ENCODE data around the gene GRAP2.
"Not testable (repeated sequence)": the region's sequence is repeated elsewhere in the genome, so short reads cannot be mapped to it uniquely, and the experiment has no call there.

Gene GRAP2

DNA sequence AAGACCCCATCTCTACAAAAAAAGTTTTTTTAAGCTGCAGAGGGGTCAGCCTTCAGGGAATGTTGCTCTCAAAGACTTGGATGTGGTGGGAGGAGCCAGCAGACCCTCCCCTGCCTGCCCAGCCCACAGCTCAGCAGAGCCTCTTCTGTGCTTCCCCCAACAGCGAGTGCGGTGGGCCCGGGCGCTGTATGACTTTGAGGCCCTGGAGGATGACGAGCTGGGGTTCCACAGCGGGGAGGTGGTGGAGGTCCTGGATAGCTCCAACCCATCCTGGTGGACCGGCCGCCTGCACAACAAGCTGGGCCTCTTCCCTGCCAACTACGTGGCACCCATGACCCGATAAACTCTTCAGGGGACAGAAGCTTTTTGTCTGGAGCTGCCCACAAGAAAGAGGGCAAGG, 69.9 kb downstream of the GRAP2 start:
- DNase-seq: no peak

DNA sequence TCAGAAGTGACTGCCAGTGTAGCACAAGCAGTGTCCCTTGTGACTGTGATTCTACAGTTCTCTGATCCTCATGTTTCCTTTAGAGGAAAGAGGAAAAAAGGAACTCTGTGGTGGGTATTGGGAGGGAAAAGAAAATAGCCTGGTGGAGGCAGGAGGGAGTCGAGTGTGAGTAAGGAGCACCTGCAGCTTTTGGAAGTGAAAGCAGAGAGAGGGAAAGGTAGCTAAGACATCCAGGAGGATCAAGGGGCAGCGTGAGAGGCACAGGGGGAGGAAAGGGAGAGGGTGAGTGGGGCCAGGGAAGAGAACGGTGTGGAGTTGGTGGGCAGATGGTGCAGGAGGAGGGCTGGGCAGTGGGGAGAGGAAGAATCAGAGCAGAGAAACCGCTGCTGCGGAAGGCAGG, 71.8 kb downstream of the GRAP2 start:
- no peak for DNase-seq

DNA sequence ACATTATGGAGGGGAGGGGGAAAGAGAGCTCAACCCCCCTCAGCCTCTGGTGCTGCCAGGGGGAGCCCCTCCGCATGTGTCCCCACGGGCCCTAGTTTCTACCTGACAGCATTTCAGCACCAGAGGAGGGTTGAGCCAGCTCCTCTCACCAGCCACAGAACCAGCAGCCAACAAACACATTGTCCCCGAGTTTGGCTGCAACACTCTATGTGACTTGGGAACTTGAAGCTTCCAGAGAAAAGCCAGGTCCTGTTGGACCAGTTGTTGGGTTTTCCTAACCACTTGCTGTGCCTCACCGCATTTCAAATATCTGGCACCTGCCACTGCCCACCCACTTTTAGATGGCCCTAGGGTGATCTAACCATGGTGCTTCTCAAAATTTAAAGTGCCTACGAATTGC, 72.8 kb downstream of the GRAP2 start:
- DNase-seq: no peak

DNA sequence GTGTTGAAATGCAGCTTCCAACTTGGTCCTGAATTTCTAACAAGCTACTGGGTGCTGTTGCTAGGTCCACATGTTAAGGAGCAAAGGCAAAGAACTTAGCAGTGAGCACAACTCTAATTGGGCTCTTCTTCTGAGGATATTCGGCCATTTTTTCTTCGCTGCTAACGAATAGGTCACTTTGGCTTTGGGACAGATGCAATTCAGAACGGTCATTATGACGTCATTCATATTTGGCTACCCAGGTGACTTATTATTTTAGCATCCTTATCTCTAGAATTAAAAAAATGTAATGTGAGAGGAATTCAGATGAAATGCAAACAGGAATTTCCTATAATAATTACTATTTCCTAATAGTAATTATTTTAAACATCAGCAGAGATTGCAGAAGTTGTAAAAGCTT, 73.2 kb downstream of the GRAP2 start:
- no peak for DNase-seq

DNA sequence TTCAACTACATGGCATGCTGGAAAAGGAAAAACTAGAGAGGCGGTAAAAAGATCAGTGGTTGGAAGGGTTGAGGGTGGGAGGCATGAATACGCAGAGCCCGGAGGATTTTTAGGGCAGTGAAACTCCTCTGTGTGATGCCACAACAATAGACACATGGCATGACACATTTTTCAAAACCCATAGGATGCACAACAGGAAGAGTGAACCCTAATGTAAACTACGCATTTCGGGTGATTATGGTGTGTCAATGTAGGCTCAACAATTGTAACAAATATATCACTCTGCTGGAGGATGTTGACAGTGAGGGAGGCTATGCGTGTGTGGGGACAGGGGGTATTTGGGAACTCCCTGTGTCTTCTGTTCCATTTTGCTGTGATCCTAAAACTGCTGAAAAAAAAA, 78.2 kb downstream of the GRAP2 start:
- no peak for DNase-seq

DNA sequence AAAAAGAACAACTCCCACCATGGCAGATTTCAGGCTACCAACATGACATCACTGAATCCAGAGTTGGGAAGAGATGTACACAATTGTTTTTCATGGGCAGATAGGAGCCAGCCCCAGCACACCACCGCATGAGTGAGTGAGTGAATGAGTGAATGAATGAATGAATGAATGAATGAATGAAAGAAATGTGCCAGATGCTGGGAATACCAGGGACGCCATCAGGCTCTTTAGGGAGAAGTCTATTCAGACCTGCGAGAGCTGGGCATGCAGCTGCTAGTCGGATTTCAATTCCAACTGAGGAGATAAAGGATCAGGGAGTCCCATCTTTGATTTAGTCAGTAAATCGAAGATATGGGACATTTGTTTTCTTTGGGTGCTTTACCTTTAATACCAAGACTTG, 78.6 kb downstream of the GRAP2 start:
- DNase-seq: no peak

DNA sequence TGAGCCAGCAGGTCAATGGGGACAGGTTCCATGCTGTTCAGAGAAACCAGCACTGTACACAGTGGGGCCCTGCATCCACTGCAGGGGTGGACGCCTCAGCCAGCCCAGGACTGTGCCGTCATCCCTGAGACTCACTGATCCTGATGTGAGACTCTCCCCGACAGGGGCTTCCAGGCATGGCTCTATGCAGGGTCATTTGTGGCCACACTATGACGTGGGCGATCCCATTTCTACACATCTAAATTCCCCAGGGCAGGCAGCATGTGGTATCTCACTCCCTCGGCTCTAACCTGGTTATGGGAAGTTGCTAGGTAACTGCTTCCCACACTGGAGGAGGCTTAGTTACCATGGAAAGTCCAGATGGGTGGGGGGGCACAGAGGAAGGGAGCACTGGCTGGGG, 79.7 kb downstream of the GRAP2 start:
- DNase-seq: no peak

DNA sequence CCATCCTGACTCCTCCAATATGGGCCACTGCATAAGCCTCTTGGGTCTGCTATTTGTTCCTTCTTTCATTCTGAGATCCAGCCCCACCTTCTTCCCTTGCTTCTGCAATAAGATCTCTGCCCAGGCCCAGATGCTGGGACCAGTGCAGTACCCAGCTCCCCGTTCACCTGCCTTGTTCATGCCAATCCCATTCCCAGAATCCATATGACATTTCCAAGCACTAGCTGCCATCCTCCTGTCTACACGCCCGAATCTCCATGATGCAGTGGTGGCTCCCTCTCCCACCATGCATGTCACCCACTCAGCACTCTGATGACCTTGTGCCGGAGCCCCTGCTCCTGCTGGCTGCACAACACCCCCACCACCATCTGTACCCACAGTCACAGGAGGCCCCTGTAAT, 82.5 kb downstream of the GRAP2 start:
- no peak for DNase-seq

DNA sequence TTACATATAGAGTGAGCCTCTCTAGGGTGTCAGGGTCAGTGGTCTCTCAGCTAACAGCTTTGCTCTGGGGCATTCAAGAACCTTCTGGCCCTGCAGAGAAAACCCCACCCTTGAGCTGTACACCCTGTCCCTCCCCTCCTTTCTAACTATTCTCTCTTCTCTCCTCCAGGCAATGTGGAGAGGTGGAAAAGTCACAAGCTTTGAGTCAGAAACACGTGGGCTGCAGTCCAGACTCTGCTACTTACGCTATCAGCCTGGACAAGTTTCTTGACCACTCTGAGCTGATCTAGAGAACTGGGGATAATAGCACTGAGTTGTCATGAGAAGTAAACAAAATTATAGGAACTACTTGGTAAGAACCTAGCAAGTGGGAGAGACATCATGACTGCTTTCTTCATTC, 83.1 kb downstream of the GRAP2 start:
- no peak for DNase-seq

DNA sequence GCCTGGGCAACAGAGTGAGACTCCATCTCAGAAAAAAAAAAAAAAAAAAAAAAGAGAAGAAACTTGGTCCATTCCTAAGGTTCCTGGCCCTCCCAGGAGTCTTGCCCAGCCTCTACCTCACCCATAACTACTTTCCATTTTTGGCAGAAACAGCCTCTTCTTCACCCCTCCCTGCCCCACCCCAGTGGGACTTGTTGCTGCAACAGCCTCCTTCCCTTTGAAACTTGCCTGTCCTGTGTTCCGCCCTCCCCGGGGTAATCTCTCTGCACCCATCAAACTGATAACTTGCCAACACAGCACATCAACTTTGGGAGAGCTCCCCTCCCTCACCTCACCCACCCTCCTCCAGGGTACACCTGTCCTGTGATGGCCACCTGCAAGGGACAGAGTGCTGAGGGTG, 83.9 kb downstream of the GRAP2 start:
- DNase-seq: no peak

DNA sequence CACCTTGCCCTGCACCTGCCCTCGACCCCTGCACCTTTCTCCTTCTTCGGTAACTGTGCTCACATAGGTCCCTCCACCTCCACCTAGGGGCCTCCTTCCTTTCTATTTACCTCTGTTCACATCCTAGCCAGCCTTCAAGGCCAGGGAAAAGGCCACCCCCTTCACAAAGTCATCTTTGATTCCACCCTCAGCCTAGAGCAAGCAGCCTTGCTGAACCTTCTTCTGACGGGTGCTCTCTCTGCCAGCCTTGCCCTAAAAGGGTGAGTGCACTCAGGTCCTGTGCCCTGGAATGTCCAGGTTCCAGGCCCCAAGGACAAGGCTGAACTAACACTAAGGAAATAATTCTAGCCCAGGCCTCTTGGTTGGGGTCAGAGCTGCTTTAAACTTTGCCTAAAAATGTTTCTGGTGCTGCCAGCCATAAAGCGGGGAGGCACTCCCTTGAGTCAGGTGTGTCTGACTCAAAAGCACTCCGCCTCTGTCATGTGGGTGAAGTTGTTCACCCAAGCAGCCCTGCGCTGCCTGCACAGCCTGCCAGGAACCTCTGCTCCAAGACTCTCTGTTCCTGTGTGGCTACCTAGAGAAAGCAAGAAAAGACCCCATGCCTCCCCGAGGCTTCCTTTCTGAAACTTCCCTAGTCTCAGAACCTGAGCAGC, 84.6 kb downstream of the GRAP2 start:
- no peak for DNase-seq

DNA sequence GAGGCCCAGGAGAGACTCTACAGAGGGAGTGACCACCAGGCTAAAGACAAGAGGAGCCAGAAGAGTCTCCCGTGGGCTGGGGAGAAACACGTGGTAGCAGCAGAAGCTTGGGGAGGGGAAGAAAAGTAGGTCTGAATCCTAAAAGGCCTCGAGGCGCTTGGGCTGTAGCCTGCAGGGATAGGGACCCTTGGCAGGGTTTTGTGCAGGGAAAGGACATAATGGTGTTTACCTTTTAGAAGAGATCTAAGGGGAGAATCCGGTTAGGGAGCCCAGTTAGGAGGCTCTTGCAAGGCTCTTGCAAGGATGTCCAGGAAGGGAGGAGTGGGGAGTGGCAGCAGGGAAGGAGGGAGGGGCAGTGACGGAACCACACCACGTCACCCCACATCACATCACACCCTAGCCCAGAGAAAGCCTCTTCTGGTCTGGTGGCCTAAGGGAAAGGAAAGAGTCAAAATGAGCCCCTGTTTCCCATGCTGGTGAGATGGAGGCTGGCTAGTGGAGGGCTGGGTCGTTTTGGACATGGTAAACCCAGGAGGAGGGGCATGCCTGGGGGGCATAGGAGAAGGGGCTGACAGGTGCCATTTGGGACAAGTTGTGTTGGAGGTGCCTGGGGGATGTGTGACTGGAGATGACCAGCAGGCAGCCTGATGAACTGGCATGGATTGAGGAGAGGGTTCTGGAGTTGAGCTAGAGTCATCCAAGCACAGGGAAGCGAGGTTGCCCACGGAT, 87.7 kb downstream of the GRAP2 start:
- DNase-seq: no peak

DNA sequence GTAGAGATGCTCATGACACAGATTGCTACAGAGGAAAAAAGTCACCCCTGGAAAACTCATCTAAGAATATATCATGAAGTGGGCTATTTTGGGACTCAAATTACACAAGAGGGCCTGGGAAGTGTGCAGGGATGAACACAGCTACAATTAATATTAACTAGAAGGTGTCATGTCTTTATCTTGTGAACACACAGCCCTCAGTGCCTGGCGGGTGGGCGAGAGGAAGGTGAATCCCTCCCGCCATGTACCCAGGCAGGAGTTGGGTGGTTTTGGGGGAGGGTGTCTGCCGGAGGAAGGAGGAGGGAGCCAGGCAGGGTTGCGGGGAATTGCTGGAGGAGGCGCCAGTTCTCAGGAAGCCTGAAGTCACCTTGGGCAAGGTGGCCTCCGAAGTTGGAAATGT, 88.7 kb downstream of the GRAP2 start:
- no peak for DNase-seq

DNA sequence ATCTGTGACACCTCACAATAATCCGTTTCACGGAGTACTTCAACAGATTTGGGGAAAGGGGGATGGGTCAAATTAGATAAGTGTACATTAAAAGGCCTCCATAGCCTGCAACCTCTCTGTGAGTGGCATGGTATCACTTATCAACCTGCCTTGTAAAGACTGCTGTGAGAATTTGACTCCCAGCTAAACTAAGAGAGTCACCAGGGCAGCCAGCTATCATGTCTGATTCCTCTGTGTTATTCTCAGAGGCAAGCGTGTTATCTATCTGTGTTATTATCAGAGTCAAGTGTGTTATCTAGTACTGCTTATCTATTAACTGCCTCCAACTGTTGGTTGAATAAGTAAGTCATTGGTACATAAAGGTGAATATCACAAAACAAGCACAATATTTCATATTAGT, 89.8 kb downstream of the GRAP2 start:
- no peak for DNase-seq

DNA sequence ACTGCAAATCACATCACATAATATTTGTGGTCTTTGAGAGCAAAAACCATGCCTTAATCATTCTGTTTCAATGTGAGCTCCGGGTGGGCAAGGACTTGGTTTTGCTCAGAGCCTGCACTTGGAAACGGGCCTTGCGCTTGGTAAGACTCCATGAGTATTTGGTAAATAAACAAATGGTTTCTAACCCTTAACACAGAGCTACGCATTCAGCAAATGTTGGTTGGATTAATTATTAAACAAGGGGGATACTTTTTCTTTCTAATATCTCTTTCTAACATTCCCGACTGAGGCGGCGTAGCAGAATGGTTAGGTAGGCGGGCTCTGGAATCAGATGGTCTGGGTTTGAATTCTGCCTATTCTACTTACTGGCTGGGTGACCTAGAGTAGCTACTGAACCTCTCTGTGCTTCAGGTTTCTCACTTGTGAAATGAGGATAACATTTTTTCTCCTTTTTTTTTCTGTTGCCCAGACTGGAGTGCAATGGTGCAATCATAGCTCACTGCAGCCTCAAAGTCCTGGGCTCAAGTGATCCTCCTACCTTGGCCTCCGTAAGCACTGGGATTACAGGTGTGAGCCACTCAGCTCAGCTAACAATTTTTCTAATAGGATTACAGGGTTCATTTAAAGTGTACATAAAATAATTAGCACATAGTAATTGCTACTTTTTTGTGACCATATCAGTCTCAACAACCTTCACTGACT, 90.4 kb downstream of the GRAP2 start:
- DNase-seq: no peak

DNA sequence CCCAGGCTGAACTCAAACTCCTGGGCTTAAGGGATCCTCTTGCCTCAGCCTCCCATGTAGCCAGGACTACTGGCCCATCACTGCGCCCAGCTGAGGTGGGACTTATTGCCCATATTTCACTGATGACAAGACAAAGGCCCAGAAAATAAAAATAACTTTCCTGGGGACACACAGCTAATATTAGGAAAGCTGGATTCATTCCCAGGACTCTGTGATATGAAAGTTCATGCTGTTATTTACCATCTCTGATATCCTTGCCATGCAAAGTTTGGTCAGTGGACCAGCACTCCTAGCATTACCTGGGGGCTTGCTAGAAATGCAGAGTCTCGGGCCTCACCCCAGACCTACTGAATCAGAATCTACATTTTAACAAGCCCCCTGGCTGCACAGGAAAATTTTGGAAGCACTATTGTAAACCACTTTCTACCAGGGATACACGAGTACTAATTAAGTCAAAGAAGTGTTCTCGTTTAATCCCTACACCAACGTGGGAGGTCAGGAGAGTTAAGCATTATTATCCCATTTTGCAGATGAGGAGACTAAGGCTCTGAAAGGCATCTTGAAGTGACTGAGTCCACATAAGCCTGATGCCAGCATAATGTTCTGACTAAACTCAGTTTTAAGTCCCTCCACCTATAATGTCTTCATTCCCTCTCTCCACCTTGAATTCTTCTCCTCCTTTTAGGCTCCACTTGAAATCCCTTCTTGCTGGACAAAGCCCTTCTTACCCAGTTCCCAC, 91.4 kb downstream of the GRAP2 start:
- no peak for DNase-seq

DNA sequence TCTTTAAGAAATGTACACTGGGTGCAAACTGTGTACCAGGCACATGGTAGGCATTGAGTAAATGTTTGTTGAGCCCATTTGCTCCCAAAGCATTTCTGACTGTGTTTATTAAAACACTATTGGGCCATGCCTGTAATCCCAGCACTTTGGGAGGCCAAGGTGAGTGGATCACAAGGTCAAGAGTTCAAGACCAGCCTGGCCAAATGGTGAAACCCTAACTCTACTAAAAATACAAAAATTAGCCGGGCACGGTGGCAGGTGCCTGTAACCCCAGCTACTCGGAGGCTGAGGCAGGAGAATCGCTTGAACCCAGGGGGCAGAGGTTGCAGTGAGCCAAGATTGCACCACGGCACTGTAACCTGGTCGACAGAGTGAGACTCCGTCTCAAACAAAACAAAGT, 92.0 kb downstream of the GRAP2 start:
- DNase-seq: not testable (repeated sequence)

DNA sequence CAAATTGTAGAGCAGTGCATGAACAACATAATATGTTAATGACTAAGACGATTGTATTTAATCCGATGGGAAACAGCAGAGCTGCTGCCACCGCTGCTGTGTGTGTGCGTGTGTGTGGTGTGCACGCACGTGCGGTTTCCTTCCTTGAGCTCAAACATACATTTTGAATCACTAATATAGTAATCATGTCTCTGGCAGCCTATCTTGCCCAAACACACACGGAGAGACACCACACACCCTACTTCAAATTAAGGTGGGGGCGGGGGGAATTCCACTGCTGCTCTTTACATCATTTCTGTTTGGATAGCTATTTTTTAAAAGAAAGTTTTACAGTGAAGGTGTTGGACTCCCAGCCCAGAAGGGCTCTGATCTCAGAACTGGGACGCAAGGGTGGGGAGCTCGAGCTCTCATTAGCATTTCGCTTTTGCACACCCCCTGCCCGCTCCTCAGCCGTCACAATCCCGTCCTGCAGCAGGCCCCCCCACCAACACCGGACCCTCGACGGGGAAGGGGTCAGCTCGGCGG, 93.2 kb downstream of the GRAP2 start:
- DNase-seq: no peak

DNA sequence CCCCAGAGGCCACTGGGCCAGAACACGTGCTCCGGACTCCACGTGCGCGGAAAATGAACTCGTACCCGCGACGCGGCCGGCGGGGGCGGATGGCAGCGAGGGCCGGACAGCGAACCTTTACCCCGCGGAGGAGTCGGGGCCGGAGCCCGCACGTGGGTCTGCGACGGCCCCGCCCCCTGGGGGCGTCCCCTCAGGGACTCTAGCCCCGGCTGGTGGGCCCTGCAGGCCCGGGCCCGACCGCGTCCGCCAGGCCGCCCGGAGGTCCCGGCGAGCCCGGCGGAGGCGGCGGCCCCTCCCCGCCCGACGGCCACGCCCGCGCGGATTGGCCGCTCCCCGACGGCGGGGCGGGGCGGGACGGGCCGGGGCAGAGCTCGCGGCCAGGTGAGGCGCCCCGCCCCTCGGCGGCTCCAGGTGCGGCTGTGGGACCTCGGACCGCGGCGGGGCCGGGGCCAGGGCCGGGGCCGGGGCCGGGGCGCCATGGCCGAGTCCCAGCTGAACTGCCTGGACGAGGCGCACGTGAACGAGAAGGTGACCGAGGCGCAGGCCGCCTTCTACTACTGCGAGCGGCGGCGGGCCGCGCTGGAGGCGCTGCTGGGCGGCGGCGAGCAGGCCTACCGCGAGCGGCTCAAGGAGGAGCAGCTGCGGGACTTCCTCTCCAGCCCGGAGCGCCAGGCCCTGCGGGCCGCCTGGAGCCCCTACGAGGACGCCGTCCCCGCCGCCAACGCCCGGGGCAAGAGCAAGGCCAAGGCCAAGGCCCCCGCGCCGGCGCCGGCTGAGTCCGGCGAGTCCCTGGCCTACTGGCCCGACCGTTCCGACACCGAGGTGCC, 93.9 kb downstream of the GRAP2 start, which contains the start of gene FAM83F:
Gene FAM83F, plus strand, starts transcription at position 389 of the 827 bp plus-strand sequence. Its CDS starts 89 bp downstream, at position 478.
- DNase-seq: no peak

DNA sequence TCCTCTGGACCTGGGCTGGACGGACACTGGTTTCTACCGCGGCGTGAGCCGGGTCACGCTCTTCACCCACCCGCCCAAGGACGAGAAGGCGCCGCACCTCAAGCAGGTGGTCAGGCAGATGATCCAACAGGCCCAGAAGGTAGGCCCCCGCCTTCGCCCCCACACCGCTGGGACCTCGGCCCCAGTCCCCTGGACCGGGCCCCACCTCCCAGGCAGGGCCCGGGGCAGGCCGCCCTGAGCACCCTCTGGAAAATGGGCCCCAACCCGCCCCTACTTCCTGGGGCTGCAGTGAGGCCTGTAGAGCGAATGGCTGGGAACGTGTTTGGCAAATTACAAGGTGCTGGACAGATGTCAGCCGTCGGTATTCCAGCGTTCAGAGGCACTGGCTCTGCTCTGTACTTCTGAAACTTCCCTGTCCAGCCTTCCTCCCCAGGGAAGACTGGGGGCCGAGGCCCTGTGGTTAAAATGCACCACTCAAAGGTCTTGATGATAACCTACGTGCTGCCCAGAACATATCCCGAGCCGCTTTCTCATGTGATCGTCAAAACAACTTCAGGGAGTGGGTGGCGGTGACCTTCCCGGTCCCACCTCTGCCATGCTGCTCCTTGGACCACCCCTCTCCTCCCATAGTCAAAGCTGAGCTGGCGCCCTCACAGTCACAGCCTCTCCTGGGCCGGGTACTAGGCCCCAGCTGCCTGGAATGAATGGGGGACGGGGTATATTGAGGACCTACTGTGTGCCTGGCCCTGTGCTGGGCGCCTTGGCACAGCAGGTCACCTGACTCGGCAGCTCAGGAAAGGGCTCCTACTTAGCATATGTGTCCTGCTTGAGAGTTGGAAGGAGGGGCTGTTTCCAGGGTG, 94.7 kb downstream of the GRAP2 start:
- no peak for DNase-seq

DNA sequence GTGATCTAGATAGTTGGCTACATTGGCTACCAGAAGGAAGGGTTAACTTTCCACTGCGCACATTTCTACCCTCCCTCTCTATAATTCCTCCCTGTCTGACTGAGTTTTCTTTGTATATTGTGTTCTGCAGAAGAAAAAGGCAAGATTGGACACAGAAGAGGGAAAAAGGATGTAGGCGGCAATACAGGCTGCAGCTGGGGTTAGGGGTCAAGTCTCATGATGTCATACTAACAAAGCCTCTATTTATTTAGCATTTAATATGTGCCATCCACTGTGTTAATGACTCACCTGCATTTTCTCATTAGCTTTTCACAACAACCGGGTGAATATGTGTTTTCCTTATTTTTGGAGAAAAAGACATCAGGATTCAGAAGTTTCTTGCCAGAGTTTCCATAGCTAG, 95.8 kb downstream of the GRAP2 start:
- DNase-seq: no peak
